Loucy (cell line): ENCODE measurements around the gene PAXX.

Source experiments
- EZH2phosphoT487 ChIP-seq: fragments of 200-600 bp; IDR thresholded peaks from 2 replicates; pipeline ENCODE4 v1.6.1; 2018; ENCODE audit warnings: antibody characterized with exemption, mild to moderate bottlenecking, moderate library complexity, borderline replicate concordance
- TF ChIP-seq, protein P1 (sequence below): fragments of 200-600 bp; sonication (generic); conservative IDR thresholded peaks from 2 replicates; pipeline ENCODE4 v1.5.1; 2014; ENCODE audit warnings: mild to moderate bottlenecking, antibody characterized with exemption, low read length

DNA sequence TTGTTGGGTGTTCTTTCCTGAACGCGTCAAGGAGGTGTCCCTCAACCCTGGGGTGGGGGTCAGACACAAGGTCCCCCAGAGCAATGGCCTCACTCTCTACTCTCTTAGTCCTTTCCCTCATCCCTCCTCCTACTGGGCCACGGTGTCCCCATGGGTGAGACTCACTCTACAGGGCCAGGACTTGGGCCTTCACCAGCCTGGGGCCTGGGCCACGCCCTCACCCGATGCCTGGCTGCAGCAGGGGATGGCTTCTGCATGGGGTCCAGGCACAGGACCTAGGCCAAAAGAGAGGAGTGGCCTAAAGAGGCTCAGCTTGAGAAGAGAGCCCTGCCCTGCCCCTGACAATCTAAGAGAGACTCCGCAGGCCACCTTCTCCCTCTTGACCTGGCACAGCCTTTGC, 34.3 kb upstream of the PAXX start:
- TF ChIP-seq, protein P1, sequence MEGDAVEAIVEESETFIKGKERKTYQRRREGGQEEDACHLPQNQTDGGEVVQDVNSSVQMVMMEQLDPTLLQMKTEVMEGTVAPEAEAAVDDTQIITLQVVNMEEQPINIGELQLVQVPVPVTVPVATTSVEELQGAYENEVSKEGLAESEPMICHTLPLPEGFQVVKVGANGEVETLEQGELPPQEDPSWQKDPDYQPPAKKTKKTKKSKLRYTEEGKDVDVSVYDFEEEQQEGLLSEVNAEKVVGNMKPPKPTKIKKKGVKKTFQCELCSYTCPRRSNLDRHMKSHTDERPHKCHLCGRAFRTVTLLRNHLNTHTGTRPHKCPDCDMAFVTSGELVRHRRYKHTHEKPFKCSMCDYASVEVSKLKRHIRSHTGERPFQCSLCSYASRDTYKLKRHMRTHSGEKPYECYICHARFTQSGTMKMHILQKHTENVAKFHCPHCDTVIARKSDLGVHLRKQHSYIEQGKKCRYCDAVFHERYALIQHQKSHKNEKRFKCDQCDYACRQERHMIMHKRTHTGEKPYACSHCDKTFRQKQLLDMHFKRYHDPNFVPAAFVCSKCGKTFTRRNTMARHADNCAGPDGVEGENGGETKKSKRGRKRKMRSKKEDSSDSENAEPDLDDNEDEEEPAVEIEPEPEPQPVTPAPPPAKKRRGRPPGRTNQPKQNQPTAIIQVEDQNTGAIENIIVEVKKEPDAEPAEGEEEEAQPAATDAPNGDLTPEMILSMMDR: no peak
- TF ChIP-seq EZH2phosphoT487: no peak
